Activated effector memory CD4-positive, alpha-beta T cell treated with Interleukin-2 at 50 U/mL for 16 hours (primary cell): ENCODE measurements around the gene DPP3.
"Not testable (repeated sequence)": the region's sequence is repeated elsewhere in the genome, so short reads cannot be mapped to it uniquely, and the experiment has no call there.

Experiments
- DNase-seq: peaks from one replicate; pipeline ENCODE4 v3.0.0-alpha.2; 2020

Gene DPP3

GRCh38 chr11:66480117-66480938, at the start of gene DPP3:
DPP3 (plus strand) TSS chr11:66480434; CDS start chr11:66482201, 1,767 bp downstream.
- peak; percentile 95 for DNase-seq

DNA sequence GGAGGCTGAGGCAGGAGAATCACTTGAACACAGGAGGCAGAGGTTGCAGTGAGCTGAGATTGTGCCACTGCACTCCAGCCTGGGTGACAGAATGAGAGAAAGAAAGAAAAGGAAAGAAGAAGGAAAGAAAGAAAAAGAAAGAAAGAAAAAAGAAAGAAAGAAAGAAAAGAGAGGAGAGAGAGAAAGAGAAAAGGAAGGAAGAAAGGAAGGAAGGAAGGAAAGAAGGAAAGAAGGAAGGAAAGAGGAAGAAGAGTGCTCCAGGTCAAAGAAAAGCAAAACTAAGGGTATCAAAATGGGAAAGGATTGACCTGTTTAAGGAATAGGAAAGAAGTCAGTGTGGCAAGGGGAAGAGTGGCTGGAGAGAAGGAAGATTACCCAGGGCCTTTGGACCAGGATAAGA, 48.9 kb upstream of the DPP3 start:
- DNase-seq: not testable (repeated sequence)

GRCh38 chr11:66431871-66432329, 48.3 kb upstream of the DPP3 start:
- DNase-seq: not testable (repeated sequence)

GRCh38 chr11:66432597-66432996, 47.6 kb upstream of the DPP3 start:
- no peak for DNase-seq

- DNase-seq: no peak
Measured at GRCh38 chr11:66437979-66438503, 42.2 kb upstream of the DPP3 start.

DNA sequence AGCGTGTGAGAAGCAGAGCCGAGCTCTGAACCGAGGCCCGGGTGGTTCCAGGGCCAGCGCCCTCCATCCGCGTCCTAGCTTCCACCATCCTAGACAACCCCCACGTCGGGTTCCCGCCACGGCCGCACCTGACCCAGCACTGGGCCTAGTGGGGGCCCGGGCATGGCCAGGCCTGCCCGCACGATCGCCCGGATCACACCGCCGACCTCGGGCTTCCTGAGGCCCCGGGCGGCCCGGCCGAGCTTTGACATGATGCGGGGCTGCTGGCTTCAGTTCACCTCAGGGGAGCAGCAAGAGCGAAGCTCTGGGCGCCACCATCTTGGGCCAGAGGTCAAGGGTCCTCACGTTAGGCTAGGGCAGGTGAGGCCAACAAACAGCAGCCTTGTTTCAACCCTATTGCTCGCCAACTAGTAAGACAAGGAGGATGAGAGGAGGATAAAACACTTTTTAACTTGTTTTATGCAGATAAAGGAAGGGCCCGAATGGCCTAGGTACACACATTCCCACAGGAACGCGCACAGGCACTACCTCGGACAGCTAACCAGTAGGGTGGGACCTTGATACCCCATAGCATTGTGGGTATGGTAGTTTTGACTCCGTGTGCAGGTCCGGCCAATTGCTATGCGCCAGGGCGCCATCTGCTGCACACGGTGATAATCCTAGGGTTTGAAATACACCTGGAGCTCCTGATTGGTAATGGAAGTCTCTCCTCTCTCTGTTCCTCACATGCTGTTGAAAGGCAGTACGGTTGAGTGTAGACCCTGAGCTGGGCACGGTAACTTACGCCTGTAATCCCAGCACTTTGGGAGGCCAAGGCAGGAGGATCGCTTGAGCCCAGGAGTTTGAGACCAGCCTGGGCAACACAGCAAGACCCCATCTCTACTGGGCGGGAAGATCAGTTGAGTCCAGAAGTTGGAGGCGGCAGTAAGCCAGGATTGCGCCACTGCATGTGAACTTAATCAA, 41.4 kb upstream of the DPP3 start, which contains the start of gene MRPL11:
Gene MRPL11 (minus strand): TSS at position 345 of the 963 bp plus-strand sequence. CDS start 94 bp downstream, at position 251.
- peak; percentile 84 for DNase-seq

- not testable (repeated sequence) for DNase-seq
Measured at GRCh38 chr11:66440101-66440939, 39.9 kb upstream of the DPP3 start.

DNA sequence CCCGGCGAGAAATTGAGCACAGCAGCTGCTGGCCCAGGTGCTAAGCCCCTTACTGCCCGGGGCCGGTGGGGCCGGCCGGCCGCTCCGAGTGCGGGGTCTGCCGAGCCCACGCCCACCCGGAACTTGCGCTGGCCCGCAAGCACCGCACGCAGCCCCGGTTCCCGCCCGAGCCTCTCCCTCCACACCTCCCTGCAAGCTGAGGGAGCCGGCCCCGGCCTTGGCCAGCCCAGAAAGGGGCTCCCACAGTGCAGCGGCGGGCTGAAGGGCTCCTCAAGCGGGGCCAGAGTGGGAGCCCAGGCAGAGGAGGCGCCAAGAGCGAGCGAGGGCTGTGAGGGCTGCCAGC, 39.3 kb upstream of the DPP3 start:
- not testable (repeated sequence) for DNase-seq

DNA sequence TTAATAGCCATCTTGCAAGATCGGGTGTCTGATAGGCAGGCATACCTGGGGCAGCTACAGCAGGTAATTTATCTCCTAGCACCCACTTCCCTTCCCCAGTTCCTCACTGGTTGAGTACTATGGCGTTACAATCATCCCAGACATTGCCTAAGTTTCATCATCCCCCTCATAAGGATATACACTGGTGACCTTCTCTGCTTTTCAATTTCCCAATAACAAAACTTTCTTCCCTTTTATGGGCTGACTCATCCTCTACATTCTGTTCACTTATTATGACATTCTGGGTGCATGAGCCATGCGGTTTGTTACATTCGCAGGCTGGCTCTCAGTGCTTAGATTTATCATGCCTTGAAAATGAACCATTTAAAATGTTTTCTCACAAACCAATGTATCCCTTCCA, 36.6 kb upstream of the DPP3 start:
- no peak for DNase-seq

DNA sequence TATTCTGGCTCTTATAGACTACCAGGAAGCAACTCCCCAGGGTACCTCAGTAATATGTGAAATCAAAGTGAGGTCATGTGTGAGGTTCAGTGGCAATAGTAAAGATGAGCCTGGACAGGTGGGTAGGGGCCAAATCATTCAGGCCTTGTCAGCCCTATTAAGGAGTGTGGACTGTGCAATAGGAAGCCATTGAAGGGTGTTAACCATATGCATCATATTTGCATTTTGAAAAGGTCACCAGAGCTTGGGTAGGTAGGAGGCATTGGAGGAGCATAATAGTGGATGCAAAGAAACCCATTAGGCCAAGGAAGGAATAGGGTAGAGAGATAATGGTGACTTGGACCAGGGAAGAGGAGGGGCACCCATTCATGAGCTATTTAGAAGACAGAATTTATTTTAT, 33.2 kb upstream of the DPP3 start:
- DNase-seq: no peak

DNA sequence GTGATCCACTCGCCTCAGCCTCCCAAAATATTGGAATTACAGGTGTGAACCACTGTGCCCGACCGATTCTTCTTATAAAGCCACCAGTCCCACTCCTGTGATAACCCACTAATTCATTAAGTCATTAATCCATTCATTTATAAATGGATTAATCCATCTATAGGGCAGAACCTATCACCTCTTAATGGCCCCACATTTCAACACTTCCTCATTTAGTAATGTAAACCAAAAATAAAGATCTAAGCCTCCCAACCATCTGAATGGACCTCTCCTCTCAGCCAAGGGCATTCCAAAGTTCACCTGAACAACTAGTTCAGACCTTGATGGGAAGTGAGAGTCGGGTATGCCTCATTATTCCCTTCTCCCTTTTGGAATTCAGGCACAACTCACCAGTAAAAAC, 31.7 kb upstream of the DPP3 start:
- DNase-seq: no peak

DNA sequence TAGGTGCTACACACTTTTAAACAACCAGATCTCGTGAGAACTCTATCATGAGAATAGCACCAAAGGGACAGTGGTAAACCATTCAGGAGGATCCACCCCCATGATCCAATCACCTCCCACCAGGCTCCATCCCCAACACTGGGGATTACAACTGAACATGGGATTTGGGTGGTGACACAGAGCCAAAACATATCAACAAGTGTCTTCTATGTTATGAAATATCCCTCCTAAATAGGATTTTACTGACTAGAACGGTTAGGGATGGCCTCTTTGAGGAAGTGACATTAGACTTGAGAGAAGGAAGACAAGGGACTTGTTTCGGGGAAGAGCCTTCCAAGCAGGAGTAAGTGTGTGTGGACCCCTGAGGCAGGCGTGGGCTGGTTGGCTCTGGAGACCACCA, 29.7 kb upstream of the DPP3 start:
- no peak for DNase-seq

DNA sequence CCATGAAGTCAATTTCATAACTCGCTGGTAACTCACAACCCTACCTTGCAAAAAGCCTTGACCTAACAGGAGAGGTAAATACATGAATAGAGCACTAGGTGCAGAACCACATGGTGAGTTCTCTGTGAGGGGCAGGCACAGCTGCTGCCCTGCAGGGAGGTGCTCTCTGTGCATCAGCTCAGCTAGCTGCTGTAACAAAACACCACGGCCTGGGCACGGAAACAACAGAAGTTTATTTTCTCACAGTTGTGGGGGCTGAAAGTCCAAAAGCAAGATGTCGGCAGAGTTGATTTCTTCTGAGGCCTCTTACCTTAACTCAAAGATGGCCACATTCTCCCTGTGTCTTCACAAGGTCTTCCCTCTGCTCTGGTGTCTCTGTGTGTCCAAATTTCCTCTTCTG, 28.6 kb upstream of the DPP3 start:
- no peak for DNase-seq

DNA sequence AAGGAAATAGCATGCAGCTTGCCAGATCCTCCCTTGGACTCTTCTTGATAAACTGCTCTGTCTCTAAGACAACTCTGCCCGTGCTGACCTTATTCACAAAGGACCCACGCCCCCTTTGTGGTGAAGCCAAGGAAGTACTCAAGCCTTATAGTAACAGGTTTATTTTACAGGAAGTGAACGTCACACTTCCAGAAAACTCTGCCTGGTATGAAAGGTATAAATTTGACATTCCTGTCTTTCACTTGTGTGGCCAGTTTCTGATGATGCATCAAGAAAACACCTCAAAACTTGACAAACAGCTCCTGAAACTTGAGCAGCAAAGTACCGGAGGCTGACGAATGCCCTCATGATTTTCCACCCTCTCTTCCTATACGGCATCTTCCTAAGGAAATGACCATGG, 26.0 kb upstream of the DPP3 start:
- DNase-seq: no peak

DNA sequence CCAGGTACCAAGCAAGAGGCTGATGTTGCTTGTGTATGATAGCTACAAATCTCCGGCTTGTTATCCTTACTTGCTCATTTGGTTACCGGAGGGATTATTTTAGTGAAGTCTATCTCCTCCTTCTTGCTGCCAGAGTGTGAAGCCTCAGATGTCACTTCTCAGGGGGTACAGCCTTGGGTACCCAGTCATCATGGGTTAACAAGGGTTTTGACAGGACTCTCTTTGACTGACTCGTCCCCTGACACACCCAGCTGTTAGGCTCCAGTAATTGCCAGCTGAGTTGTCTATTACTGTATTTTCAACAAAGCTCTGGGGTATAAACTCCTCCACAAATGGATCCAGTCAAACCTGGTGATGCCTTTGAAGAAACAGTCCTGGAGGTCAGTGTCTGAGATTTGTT, 25.4 kb upstream of the DPP3 start:
- DNase-seq: no peak

- no peak for DNase-seq
Measured at GRCh38 chr11:66457826-66458225, 22.4 kb upstream of the DPP3 start.

DNA sequence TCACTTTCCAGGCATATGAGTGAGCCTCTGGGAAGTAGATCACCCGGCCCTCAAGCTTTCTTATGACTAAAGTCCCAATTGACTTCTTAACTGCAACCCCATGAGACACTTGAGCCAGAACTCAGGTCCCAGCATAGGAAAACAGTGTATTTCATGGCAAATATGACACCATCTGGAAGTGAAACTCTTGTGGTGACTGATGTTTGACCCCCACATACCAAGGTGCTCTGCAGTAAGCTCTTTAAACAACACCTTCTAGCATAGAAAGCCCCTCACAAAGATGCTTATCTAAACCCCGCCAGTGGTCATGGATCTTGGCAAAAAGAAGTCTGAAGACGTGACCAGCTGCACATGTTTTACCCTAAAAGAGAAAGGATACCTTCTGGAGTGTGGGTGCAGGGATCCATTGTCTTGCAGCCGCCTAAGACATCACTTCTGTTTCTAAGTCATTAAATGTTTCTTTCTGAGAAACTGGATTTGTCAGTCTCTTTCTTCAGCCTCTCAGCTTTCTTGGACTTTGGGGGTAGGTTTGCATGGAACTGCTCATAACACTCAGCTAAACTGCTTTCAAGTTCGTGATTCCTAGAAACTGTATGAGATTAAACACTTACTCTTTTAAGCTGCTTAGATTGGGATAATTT, 21.0 kb upstream of the DPP3 start:
- no peak for DNase-seq

- no peak for DNase-seq
Measured at GRCh38 chr11:66462010-66462409, 18.2 kb upstream of the DPP3 start.

DNA sequence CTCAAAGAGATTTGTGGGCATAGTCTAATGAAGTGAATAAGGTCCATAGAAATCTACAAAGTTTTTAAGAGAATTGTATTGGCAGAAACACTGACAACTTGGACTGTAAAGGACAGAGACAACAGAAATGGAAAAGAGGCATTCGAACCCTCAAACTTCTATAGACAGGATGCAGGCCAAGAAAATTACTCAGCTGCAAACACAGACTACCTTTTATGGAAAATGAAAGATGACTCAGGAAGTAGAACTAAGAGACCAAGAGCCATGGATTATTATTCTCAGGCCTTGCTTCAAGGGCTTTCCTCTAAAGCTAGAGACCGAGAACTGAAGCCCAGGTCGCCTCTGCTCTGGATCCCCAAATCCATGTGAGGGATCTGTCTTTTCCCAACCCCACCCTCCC, 17.3 kb upstream of the DPP3 start:
- no peak for DNase-seq

- not testable (repeated sequence) for DNase-seq
Measured at GRCh38 chr11:66464116-66464515, 16.1 kb upstream of the DPP3 start.

DNA sequence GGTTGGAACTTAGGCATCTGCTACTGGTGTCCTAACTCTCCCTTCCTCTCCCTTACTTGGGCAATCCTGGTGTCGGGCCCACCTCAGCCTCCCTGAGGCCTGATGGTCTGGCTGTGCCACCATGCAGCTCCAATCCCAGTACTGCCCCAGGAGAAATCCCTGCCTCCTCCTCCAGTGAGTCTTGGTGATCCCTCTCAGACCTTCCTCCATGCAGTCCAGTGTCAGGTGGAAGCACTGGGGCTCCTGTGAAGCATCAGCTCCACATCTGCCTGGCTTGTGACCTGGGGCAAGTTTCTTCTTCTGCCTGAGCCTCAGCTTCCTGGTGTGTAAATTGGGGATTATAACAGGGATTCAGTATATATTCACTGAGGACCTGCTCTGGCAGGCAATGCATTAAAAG, 15.3 kb upstream of the DPP3 start:
- no peak for DNase-seq
